ENCODE data around the gene MGARP. TPM values are rescaled to one million over a fixed set of nuclear protein-coding genes. Genes with fewer than 3 reads are reported as not detected.

The MGARP gene
- total RNA-seq, 1 donor from 2014 or later, result 2.2 TPM

DNA sequence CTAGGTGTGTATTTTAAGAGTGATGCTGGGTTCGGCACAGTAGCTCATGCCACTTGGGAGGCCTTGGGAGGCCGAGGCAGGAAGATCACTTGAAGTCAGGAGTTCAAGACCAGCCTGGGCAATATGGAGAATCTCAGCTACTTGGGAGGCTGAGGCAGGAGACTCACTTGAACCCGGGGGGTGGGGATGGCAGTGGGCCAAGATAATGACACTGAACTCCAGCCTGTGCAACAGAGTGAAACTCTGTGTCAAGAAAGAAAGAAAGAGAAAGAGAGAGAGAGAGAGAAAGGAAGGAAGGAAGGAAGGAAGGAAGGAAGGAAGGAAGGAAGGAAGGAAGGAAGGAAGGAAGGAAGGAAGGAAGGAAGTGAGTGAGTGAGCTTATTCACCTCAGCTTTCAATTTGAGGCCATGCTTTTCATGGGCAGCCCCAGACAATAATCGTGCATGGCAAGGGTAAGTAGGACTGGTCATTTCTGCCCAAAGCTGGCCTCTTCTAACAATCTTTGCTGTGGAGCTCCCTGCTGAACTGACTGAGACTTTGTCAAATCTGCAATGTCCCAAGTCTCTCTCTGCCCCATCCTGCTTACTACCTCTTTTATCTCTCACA lies 60.5 kb downstream of the MGARP start:
- H3K4me3 ChIP-seq, result no peak overlapping the region
- H3K27ac ChIP-seq, result no peak overlapping the region
- no peak for TF ChIP-seq POLR2AphosphoS5 (IDR thresholded peaks at IDR 0.05; ENCODE audit: insufficient read depth in 1 of 2, low read depth in 1 of 2)
- TF ChIP-seq, protein P1, sequence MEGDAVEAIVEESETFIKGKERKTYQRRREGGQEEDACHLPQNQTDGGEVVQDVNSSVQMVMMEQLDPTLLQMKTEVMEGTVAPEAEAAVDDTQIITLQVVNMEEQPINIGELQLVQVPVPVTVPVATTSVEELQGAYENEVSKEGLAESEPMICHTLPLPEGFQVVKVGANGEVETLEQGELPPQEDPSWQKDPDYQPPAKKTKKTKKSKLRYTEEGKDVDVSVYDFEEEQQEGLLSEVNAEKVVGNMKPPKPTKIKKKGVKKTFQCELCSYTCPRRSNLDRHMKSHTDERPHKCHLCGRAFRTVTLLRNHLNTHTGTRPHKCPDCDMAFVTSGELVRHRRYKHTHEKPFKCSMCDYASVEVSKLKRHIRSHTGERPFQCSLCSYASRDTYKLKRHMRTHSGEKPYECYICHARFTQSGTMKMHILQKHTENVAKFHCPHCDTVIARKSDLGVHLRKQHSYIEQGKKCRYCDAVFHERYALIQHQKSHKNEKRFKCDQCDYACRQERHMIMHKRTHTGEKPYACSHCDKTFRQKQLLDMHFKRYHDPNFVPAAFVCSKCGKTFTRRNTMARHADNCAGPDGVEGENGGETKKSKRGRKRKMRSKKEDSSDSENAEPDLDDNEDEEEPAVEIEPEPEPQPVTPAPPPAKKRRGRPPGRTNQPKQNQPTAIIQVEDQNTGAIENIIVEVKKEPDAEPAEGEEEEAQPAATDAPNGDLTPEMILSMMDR (IDR thresholded peaks at IDR 0.05), result no peak
- no peak for TF ChIP-seq POLR2A (IDR thresholded peaks at IDR 0.05)
- no peaks in the 10 kb centered on the region for H3K4me1 ChIP-seq
- no peaks in the 10 kb centered on the region for H3K36me3 ChIP-seq
- H3K27me3 ChIP-seq, result no peaks in the 10 kb centered on the region
- DNase-seq (ENCODE audit: extremely low spot score in 2 of 2), result no peak
- intact Hi-C loops (cut with DNase I), result loop anchor here (10.0 kb wide), 1 partner anchor 75 kb away; no protein-coding TSS in a partner anchor
- H3K9me3 ChIP-seq, result no peaks in the 10 kb centered on the region

Small RNA genes lying within 50 kb of the gene (small RNA-seq; reads per million reads assigned to genes)
- gene RNU6-1074P (not detected), gene RNU6-1214P (not detected), gene RNU6-506P (not detected)

Other genes starting within 250 kb of the MGARP start
- gene ELF2, start 103.0 kb downstream of the MGARP start, total RNA-seq, result 44.4 TPM
- 35.1 TPM for gene NAA15, start 21.3 kb upstream of the MGARP start, total RNA-seq
- 16.5 TPM for gene NDUFC1, start 22.3 kb upstream of the MGARP start, total RNA-seq
- gene RAB33B, start 173.9 kb upstream of the MGARP start, total RNA-seq, result 10.1 TPM

All from vagina (tissue), 2 donors.